HPDE6-E6E7 (cell line): Measurements from ENCODE around the gene RPA3.
A peak's percentile ranks its signal among the peaks of the same experiment; 100 is the strongest.
"Not testable (repeated sequence)": the region's sequence is repeated elsewhere in the genome, so short reads cannot be mapped to it uniquely, and the experiment has no call there.

Experiments
- DNase-seq: peaks from one replicate; pipeline ENCODE4 v3.0.0; 2011; ENCODE audit warnings: missing footprints; ENCODE audit errors: extremely low spot score

The RPA3 gene

GRCh38 chr7:7694542-7694941 is 23.9 kb downstream of the RPA3 start:
- no peak for DNase-seq

- peak; percentile 6 for DNase-seq
Measured at GRCh38 chr7:7693881-7694280, 24.5 kb downstream of the RPA3 start.

- DNase-seq: no peak
Measured at GRCh38 chr7:7688956-7689355, 29.5 kb downstream of the RPA3 start.

- DNase-seq: no peak
Measured at GRCh38 chr7:7688310-7688709, 30.1 kb downstream of the RPA3 start.

- DNase-seq: no peak
Measured at GRCh38 chr7:7687800-7688199, 30.6 kb downstream of the RPA3 start.

GRCh38 chr7:7686811-7687508 is 31.4 kb downstream of the RPA3 start:
- DNase-seq: no peak

GRCh38 chr7:7682861-7683260 is 35.5 kb downstream of the RPA3 start:
- DNase-seq: no peak

- DNase-seq: no peak
Measured at GRCh38 chr7:7681936-7682329, 36.5 kb downstream of the RPA3 start.

GRCh38 chr7:7681191-7681935 is 37.0 kb downstream of the RPA3 start:
- DNase-seq: peak; percentile 12

GRCh38 chr7:7679640-7680039 is 38.8 kb downstream of the RPA3 start:
- DNase-seq: not testable (repeated sequence)

- no peak for DNase-seq
Measured at GRCh38 chr7:7675686-7676085, 42.7 kb downstream of the RPA3 start.

GRCh38 chr7:7673240-7673550 is 45.2 kb downstream of the RPA3 start:
- no peak for DNase-seq

- DNase-seq: no peak
Measured at GRCh38 chr7:7672545-7673239, 45.7 kb downstream of the RPA3 start.

- no peak for DNase-seq
Measured at GRCh38 chr7:7671361-7671760, 47.0 kb downstream of the RPA3 start.

- DNase-seq: no peak
Measured at GRCh38 chr7:7670490-7670889, 47.9 kb downstream of the RPA3 start.

GRCh38 chr7:7668706-7669105 is 49.7 kb downstream of the RPA3 start:
- no peak for DNase-seq

GRCh38 chr7:7667187-7667586 is 51.2 kb downstream of the RPA3 start:
- no peak for DNase-seq

- no peak for DNase-seq
Measured at GRCh38 chr7:7665031-7665430, 53.4 kb downstream of the RPA3 start.

GRCh38 chr7:7664291-7664690 is 54.1 kb downstream of the RPA3 start:
- DNase-seq: no peak

GRCh38 chr7:7662527-7662926 is 55.9 kb downstream of the RPA3 start:
- DNase-seq: no peak

- not testable (repeated sequence) for DNase-seq
Measured at GRCh38 chr7:7656459-7656858, 61.9 kb downstream of the RPA3 start.

GRCh38 chr7:7654964-7655715 is 63.3 kb downstream of the RPA3 start:
- DNase-seq: no peak
